GM21381 (cell line): Measurements from ENCODE around the gene TGDS.
"Not testable (repeated sequence)": the region's sequence is repeated elsewhere in the genome, so short reads cannot be mapped to it uniquely, and the experiment has no call there.

ENCODE experiments used
- ATAC-seq: cut with Tn5 transposase; IDR thresholded peaks from one replicate; pipeline ENCODE4 v1.9.1; 2021; ENCODE audit warnings: mild to moderate bottlenecking, moderate library complexity; ENCODE audit not compliant: unreplicated experiment

TGDS gene, protein sequence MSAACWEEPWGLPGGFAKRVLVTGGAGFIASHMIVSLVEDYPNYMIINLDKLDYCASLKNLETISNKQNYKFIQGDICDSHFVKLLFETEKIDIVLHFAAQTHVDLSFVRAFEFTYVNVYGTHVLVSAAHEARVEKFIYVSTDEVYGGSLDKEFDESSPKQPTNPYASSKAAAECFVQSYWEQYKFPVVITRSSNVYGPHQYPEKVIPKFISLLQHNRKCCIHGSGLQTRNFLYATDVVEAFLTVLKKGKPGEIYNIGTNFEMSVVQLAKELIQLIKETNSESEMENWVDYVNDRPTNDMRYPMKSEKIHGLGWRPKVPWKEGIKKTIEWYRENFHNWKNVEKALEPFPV

DNA sequence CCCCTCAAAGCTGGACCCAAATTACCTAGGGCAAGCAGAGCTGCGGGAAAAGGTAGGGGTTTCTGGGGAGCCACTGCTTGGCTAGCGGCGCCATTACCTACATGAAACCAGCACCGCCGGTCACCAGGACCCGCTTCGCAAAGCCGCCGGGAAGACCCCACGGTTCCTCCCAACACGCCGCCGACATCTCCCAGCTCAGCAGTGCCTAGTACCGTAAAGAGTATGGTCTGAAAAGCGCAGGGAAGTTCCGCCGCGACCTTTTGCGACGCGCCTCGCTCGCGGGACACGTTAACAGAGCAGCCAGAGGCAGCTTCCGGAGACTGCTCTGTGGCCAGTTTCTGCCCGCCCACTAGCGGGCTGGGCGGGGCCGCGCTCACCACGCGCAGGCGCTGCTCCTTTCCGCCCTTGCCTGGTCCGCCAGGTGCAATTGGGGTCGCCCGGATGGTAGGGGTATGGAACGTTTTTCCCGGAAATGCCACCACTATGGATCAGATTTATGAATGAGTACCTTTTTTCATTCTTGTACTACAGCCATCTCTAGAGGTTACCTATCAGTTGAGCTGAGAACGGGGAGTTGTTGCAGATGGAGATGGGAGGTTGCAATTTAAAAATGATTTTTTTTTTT lies at the start of gene TGDS:
TSS of gene TGDS (minus strand) at position 203 of the 625 bp plus-strand sequence. CDS start at position 187, 16 bp downstream.
- ATAC-seq = peak; percentile 98

GRCh38 chr13:94641409-94641941 lies 45.5 kb upstream of the TGDS start:
- no peak for ATAC-seq

DNA sequence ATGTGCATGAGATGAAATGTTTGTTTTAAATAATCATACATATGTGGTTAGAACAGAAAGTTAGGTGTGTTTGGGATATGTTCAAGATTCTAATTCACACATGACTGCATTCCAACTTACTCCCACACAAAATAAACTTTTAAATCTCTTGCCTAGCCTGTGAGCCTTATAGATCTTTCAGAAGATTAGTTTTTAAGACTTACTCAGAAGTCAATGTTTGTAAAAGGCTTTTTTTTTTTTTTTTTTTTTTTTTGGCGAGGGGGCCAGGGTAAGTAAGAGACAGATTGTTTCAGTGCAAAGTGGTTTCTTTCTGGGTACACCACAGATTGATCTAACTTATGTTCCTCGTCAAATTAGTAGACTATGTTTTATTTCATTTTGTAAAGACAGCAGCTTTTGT lies 44.8 kb upstream of the TGDS start:
- no peak for ATAC-seq

- ATAC-seq = not testable (repeated sequence)
Observed at GRCh38 chr13:94637677-94638076, 41.7 kb upstream of the TGDS start.

- no peak for ATAC-seq
Observed at GRCh38 chr13:94636942-94637578, 41.1 kb upstream of the TGDS start.

DNA sequence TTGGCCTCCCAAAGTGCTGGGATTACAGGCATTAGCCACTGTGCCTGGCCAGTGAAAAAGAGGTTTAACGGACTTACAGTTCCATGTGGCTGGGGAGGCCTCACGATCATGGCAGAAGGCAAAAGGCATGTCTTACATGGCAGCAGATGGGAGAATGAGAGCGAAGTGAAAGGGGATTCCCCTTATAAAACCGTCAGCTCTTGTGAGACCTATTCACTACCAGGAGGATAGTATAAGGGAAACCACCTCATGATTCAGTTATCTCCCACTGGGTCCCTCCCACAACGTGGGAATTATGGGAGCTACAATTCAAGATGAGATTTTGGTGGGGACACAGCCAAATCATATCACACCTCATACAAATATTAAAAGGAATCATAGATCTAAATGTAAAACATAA lies 40.1 kb upstream of the TGDS start:
- not testable (repeated sequence) for ATAC-seq

- ATAC-seq = no peak
Observed at GRCh38 chr13:94632226-94632980, 36.5 kb upstream of the TGDS start.

DNA sequence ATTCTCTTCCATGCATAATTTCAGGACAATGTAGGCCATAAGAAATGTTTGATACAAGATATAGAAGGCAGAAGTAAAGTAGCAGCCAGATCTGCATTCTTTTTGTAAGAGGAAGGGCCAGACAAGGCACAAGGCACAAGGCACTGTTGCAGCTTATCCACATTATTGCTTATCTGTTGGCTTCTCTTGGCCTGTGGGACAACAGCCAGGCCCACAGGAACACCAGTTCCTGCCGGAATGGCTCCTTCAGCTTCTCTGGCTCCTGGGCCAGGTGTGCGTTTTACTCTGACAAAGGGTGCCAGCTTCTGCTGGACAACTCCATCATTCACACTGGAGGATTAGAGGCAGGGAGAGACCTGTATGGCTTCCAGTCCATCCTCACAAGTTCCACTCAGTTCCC lies 34.9 kb upstream of the TGDS start:
- no peak for ATAC-seq

GRCh38 chr13:94623316-94623715 lies 27.4 kb upstream of the TGDS start:
- no peak for ATAC-seq

GRCh38 chr13:94622344-94622743 lies 26.4 kb upstream of the TGDS start:
- no peak for ATAC-seq

- ATAC-seq = peak; percentile 77
Observed at GRCh38 chr13:94620286-94620896, 24.4 kb upstream of the TGDS start.

DNA sequence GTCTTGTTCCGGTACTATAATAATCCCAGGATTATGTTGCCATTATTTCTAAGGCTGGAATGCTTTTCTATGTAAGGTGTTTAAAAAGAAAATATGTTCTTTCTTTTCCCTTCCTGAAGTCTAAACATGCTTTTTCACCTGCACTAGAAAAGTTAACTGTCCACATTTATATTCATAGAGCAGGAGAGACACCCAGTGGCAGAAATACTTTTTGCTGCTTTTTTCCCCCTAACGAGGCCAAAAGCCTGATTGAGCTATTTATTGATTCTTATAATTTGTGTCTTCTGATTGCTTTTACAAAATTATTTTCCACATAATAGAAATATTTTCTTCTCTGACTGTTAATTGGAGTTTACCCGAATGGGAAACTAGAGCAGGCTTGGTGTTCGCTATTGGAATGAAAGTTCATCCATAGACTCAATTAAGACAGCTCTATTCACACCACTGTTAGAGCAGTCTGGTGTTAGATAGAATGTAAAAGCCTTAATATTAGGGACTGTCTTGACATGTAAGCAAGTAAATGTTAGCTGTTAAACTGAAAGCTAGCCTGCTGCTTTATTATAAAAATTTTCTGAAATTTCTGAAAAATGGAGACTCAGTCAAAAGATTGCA lies 21.5 kb upstream of the TGDS start:
- peak; percentile 50 for ATAC-seq

- ATAC-seq = no peak
Observed at GRCh38 chr13:94613051-94613450, 17.1 kb upstream of the TGDS start.

GRCh38 chr13:94612050-94612449 lies 16.1 kb upstream of the TGDS start:
- no peak for ATAC-seq

- ATAC-seq = no peak
Observed at GRCh38 chr13:94610475-94610874, 14.5 kb upstream of the TGDS start.

DNA sequence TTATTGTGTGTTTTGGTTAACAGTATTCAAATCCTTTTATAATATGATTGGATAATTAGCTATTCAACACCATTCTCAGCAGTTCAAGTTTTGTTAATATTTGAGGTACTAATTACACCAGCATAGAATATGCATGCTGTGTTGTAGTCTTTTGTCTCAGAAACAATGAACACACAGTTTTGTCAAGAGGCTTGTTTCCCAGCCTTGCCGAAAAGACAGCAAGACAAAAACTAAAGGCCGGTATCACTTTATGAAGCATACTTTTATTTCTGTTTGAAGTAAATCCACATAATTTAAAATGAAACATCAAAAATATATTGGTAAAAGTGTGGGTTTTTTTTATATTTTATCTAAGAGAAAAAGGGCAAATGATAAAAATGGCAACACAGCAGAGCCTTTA lies 13.2 kb upstream of the TGDS start:
- no peak for ATAC-seq

GRCh38 chr13:94608586-94608985 lies 12.6 kb upstream of the TGDS start:
- no peak for ATAC-seq

DNA sequence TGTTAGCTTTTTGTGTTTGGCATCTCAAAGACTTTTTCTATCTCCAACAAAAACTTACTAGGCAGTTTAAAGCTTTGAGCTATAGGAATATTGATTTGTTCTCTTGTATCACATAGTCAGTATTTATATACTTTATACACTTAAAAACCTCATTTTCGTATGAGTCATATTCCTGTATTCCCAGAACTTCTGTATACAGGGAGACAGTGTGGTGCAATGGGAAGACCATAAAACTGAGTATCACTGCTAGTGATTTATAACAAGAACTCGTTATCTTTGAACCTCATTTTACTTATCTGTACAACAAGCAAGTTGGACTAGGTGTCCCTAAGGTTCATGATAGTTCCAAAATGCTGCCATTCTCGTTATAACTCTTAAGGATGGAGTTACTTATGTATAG lies 12.0 kb upstream of the TGDS start:
- no peak for ATAC-seq

- no peak for ATAC-seq
Observed at GRCh38 chr13:94607056-94607455, 11.1 kb upstream of the TGDS start.

DNA sequence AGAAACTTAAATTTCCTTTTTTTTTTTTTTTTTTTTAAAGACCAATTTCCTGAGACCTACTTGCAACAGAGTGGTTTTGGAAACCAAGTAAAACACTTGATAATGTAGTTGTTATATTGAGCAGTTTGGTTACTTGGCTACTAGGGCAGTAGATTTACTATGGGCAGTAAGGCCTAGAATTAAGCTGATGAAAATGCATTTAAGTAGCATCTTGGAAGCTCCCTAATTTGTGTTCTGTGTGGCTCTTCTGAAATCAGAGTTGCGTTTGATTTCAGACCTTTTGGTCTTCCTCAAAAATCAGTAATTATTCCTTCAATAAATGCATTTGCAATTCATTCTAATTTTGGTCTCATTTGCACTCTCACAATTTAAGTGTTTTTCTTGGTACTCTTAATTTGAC lies 6.5 kb upstream of the TGDS start:
- ATAC-seq = no peak
